ENCODE results near the gene SAAL1.

The SAAL1 gene

DNA sequence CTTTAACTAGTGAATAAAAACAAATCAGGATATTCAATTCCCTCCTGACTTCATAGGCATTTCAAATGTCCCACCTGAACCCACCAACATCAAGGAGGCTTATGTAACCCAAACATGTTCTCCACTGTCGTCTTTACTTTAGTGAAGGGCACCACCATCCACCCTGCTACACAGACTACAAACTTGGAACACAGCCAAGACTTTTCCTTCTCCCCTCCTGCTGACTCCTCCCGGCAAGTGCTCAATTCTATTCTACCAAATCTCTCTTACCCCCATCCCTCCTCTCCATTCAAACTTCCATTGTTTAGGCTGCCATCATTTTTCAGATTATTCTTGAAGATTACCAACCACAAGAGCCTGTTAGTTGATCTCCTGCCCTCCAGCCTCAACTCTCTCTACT, 24.3 kb downstream of the SAAL1 start:
- no peak for DNase-seq

DNA sequence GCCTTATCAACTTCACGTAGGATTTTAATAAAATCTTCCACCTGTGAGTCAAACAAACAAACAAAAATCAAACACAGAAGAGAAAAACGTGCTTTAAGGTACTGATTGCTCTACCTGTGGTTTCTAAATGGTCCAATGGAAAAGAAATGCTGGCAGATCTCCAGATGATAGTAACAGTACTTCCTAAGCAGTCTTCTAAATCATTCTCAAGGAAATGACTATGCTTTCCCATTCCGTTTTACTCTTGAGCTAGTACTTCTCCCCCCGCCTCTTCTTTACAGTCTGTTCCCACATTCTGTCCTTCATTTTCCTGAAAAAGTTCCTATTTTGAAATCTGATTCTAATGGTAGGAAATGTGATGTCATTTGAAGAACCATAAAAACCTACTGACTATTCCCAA, 25.4 kb downstream of the SAAL1 start:
- DNase-seq: no peak

DNA sequence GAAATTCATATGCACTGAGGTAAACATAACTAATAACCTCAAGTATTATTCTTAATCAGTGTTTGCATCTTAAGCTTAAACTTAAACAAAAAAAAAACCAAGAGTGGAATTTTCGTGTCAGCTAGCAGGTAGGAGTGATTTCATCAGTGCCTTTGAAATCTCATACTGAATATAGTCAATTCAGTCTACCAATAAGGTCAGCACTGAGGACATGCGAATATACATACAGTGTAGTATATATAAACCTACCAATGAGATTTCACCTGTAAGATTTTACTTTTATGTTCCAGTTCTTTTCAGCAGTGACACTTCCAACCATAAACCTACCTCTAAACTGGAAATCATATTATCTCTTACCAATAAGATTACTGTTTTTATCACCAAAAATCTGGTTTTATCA, 27.0 kb downstream of the SAAL1 start:
- DNase-seq: no peak

DNA sequence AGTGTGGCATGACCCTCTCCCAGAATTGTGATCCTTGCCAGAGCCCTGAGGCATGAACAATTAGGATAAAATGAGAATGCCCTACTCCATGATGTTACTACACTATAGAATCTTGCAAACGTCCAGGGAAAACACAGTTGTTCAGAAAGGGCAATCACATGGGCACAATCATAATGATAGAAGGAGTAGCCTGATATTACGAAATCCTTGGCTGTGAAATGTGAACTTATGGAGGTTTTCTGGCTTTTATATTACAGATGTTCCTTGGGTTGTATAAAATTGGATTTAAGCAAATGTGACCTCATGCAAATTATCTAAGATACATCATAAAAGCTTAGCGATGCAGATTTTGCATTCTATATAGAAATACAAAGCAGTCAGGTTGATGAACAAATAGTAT, 30.4 kb downstream of the SAAL1 start:
- DNase-seq: no peak

DNA sequence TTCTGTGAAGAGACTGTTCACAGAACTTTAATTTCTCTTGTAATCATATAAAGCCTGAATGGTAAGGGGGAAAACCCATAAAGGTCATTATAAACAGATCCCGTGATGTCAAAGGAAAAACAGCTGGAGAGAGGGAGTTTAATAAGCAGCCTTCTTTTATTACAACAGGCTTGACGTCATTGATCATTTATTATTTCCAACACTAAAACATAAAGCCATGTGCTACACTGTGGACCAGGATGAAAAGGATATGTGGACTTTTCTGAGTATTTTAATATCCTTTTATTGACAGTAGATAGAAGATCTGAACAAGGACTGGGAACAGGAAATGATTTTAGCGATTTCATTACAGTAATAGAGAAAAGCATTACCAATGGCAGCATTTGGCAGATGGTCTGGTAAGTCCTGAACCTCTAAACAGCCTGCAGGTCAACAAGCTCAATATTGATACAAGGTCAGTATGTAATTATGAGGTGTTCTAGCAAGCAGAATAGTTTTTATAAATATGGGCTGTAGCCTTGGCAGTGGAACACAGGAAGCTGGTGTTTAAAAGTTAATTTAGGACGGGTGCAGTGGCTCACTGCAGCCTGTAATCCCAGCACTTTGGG, 34.7 kb downstream of the SAAL1 start:
- DNase-seq: no peak

DNA sequence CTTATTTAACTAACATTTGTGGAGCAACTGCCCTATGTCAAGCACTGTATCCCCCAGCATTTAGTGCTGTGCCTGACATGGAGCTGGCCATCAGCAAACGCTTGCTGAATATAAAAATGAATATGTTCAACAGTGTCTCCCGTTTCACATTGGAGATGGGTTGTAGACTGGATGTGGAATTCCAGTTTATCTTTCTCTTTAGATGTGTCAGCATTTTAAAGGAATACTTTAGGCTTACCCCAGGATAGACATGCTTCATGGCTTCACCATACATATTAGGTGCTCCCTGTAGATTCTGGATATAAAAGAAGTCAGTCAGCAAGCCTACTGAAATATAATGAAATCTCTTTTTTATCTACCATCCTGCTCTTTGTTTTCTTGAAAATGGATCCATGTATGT, 38.5 kb downstream of the SAAL1 start:
- no peak for DNase-seq

DNA sequence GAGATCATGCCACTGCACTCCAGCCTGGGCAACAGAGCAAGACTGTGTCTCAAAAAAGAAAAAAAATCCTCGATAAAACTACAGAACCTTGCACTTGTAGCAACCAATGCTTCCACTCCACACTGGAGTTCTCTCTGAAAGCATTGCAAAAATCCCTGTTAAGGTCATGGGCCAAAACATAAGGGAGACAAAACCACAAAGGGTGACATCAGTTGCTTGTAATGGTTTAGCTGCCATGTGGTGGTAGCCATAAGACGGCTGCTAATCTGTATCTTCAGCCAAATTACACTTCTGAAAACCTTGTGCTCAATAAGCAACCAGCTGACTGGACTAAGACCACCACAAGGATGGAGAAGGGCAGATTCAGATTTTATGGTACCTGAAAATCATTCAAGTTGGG, 39.3 kb downstream of the SAAL1 start:
- DNase-seq: no peak

DNA sequence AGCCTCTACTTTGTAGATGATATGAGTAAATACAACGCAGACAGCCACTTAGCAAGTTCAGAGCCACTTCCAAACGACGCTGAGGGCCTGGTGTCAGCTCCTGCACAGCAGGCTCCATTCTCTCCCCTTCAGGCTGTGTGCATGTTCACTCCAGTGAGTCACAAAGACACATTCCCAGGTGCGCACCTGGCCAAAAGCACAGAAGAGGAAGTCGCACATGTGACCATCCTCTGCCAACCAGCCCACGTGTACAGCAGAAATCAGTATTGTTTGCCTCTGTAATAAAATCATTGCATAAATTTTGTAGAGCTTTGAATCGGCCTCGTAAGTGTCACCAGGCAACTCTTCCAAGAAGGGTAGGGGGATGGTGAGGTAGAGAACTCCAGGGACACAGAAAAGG, 40.3 kb downstream of the SAAL1 start:
- no peak for DNase-seq

DNA sequence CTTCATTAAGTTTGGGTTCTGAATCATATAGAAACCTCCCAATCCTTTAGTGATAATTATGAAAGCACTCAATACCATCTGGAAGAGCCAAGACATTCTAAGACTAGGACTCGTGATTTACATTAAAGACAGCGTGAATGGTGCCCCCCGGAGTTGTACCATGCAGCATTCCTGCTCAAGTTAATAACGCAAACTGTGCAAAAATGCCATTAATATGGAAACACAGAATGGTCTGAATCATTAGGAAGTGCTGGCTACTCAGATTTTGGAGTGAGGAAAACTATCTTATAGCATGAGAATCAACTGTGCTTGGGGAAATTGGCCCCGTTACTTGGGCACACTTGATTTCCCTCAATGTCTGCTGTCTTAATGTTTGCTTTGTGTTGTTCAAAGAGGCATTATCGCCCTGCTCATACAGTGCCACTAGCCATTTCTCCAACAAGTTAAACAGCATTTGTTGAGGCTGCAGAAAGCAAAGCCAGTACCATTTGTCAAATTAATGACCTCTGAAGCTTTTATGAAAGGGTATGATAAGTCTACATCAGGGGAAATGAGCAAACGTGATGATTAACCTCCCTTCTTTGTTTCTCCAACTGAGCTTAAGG, 41.3 kb downstream of the SAAL1 start:
- no peak for DNase-seq

DNA sequence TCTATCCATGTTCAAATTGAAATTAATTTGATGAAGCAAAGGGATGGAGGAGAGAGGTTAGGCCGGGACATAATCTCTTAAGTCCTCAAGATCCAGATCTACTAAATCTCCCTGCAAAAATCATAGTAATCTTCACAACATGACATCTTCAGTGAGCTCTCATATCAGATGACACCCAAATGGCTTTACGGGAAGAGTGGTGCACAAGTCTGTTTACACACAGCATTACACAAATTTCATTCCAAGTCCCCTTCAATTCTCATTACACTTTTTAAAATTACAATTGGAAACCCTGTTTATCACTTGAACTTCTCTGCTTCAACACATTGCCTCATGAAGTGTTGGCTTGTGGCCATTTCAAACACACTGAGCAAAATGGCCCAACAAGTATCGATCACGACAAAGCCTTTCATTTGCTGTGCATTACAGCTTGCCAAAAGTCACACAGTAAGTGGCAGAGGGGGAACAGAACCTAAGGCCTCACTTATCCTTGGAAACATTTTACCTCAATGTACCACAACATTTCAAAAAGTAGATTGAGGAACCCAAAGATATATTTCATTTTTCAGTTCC, 41.9 kb downstream of the SAAL1 start:
- DNase-seq: no peak

DNA sequence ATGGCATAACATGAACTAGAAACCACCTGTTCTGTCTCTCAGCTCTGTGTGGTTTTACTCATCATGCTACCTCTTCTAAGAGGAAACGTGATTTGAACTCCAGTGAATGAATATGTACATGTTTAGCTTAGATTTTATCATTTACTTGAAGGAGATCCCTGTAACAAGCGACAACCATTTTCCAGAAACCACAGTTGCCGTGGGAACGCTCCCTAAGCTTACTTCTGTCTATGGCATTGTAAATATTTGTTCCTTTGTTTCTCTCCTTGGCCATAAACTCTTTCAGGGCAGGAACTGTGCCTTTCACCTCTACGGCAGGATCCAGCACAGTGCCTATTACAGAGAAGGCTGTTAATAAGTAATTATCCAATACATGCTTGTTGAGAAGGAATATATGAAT, 42.8 kb downstream of the SAAL1 start:
- DNase-seq: no peak

DNA sequence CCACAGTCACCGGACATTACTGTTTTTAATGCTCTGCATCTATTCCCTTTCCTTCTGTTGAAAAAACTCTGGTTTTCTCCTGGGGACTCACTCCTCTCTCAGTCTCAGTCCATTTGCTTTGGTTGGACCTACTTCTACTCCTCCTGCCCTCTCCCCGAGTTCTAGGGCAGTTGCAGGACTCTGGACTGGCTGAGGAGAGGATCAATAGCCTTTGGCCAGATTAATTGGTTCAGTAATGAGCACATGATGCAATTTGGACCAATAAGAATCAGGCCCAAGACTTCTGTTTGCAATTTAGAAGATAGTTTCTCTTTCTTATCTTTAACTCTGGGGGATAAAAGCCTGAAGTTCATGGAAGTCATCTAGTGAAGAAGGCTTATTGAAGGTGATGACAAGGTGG, 44.5 kb downstream of the SAAL1 start:
- no peak for DNase-seq

DNA sequence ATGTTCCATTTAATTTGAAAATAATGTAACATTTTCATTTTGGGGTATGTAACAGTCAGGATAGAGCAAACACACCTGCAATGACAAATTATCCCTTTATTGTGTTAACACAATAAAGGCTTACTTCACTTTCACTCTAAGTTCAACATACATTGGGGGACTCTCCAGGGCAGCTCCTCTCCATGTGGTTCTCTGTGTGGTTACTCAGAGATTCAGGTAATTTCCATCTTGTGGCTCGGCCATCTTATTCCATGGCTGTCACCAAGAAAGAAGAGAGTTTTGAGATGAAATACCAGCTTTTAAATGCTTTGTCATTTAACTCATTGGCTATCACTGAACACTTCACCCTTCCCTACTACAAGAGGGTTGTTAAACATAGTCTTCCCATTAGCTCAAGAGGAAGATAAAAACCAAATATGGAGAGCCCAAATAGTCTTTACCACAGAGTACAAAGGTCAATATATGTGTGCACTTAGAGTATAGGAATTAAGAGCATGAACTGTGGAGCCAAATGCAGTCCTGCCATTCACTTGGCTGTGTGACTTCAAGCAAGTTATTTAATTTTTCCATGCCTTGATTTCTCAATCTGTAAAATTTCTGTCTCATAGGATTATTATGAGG, 49.2 kb downstream of the SAAL1 start:
- DNase-seq: no peak

DNA sequence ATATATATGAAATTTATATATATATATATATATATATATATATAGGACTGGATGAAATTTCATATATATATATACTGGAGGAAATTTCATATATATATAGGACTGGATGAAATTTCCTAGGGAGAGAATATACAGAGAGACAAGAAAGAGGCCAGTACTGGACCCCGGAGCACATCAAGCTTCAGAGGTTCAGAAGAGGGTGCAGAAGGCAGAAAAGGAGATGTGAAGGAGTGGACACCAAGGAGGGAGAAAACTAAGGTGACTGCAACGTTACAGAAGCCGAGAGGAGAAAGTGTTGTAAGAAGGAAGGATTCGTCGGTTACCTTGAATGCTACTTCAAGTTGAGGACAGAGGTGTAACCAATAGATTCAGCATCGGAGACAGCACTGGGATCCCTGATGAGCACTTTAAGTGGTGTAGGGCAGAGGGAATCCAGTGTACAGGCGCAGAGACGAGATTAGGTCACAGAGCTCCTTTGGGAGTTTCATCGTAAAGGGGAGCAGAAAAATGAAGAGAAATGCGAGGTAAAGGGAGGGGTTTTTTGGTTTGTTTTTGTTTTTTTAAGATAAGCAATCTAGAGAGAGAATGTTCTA, 51.3 kb downstream of the SAAL1 start:
- DNase-seq: no peak

DNA sequence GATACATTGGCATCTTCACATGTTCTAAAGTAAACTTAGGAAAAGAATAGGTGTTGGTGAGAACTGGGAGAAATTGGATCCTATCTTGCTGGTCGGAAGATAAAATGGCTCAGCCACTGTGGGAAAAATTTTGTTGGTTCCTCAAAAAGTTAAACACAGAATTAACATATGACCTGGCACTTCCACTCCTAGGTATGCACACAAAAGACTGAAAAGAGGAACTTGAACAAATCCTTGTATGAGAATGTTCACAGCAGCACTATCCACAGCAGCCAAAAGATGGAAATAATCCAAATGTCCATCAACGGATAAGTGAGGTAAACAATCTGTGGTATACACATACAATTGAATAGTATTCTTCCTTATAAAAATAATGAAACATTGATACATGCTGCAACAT, 55.0 kb downstream of the SAAL1 start:
- no peak for DNase-seq

DNA sequence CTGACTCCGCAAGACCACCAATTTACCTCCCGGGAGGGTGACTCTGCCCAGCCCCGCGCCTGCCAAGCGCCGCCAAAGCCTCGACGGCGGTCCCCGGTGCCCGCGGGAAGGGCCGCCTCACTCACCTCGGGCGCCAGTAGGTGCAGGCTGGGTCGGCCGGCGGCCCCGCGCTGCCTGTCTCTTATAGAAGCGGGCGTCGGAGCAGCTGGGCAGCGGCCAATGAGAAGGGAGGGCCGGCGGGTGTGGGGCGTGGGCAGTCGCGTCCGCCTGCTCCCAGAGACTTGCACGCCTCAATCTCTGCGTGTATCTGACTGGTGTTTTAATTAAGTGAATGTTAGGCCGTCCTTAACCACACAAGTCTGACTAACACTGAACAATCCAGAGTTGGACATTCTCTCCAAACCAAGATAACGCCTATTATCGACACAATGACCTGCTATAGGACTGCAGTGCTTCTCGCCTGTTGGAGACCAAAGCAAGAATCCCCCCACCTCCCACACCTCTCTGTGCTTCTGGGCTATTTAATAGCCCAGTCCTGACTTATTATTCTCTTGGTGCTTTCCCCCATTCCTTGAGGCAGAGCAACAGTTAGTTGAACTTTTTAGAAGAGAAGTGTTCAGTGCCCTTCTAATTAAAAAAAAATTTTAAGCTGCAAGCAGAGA, 59.6 kb downstream of the SAAL1 start, which contains the start of gene TPH1:
Gene TPH1, minus strand, starts transcription at position 154 of the 662 bp plus-strand sequence. CDS start 5,507 bp downstream, outside the sequence.
- no peak for DNase-seq

DNA sequence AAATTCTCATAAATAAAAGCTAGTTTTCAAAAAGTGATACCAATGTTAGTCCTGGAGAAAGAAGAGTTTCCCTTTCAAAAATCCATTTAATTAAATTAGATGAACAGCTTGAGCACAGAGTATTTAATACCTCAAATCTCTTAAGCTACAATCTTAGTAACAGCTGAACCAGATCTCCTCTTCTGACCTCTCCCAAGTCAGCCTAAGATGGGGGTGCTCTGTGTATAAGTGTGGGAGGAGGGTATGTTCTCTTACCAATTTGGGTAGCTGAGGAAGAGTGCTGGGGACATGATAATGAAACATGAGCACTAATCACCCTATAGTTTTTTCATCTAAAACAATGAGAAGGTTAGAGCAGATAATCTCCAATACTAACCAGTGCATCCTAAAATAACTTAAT, 69.4 kb downstream of the SAAL1 start:
- no peak for DNase-seq

All from activated T-cell treated with anti-CD3 and anti-CD28 coated beads, Interleukin-2, amount 50 U/mL, for 1 hour (primary cell).